Activated CD4-positive, alpha-beta T cell treated with anti-CD3 and anti-CD28 coated beads, Interleukin-2, amount 10 ng/mL, durations not matched to agents 7 days and 5 days (primary cell): ENCODE measurements around the gene CAPZB. TPM values are rescaled to one million over a fixed set of nuclear protein-coding genes. Genes with fewer than 3 reads are reported as not detected.

ENCODE experiments used
- CTCF ChIA-PET: fragments of 350-600 bp; sonication (Branson Sonifier 250); formaldehyde crosslinking; loops from one replicate; lab custom pipeline; 2021; ENCODE audit warnings: antibody characterized with exemption; lab: Charles Lee
- POLR2A ChIA-PET: fragments of 350-600 bp; sonication (Branson Sonifier 250); formaldehyde crosslinking; loops from one replicate; lab custom pipeline; 2021; ENCODE audit warnings: antibody characterized with exemption; lab: Charles Lee
- DNase-seq: peaks from one replicate; pipeline ENCODE4 v3.0.0-alpha.2; 2020
- H3K27ac Mint-ChIP-seq: one replicate; pipeline ENCODE4 v1.8.0; 2021; ENCODE audit warnings: mild to moderate bottlenecking, moderate library complexity, mixed read lengths
- H3K27me3 Mint-ChIP-seq: one replicate; pipeline ENCODE4 v1.8.0; 2021; ENCODE audit warnings: mixed read lengths
- H3K36me3 Mint-ChIP-seq: one replicate; pipeline ENCODE4 v1.8.0; 2021; ENCODE audit warnings: low read depth, mixed read lengths
- H3K4me1 Mint-ChIP-seq: one replicate; pipeline ENCODE4 v1.8.0; 2021; ENCODE audit warnings: mixed read lengths
- H3K4me3 Mint-ChIP-seq: one replicate; pipeline ENCODE4 v1.8.0; 2021; ENCODE audit warnings: mild to moderate bottlenecking, moderate library complexity, mixed read lengths
- H3K9me3 Mint-ChIP-seq: one replicate; pipeline ENCODE4 v1.8.0; 2021; ENCODE audit warnings: mixed read lengths
- total RNA-seq, 2 experiments: library from RNA; stranded (reverse); gene quantifications; one replicate each; pipeline ENCODE4 v1.2.3, GENCODE V29; 2021

Gene CAPZB
- total RNA-seq, 2 experiments from 2014 or later, result 529 to 567 TPM

DNA sequence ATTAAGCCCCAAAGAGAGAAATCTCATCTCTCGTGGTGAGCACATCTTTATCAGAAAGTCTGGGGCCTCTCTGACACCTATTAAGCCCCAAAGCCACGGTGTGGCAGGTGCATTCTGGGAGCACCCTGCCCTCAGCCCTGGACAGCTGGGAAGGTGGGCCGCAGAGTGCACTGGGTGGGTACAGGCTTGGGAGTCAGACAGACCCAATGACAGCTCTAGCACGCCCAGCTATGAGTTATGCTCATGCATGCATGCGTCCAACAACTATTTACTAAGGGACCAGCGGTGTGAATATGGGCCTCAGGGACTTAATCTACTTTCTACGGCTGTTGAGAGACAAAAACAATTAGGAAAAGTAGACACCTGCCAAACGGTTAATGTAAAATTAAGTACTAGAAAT, 126.6 kb downstream of the CAPZB start:
- CTCF ChIA-PET, result interaction anchor here (0.6 to 1.6 kb wide), 3 partner anchors 15 to 46 kb away, joined by 3 read pairs; no protein-coding TSS in a partner anchor
- POLR2A ChIA-PET, result no interaction called here

DNA sequence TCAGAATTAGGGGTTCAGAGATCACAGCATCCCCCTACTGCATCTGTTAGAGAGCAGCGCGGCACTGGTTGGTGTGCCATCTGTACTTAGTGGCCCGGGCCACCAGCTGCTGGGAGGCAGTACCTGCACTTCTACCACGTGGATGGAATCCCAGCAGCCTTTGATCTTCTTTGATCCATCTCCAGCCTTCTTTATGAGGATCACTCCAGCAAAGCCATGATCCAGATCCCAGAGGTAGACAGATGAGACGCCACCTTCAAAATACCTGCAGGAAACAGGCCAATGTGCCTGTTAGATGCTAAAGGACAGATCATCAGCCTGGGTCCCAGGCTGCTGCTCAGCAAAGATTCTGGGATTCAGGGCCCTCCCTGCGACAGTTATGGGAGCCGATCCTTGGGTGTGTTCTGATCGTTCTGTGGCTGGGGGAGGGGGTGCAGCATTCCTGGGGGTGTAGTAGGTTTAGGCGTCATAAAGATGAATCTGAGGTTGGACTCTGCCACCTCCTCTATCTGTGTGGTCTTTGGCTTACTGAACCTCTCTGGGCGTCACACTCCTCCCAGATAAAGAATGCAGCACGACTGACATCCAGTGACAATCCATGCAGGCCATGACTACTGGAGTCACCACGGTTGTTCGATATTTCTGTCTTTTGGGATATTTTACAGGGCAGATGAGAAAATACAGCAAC, 127.9 kb downstream of the CAPZB start:
- DNase-seq, result no peak
- Mint-ChIP-seq H3K27me3 (no peaks in the 10 kb centered on the region), H3K9me3 (no peaks in the 10 kb centered on the region), H3K27ac (no peak overlapping the region), H3K4me3 (no peak overlapping the region), H3K36me3 (peaks cover 25% of the 10 kb centered on the region), H3K4me1 (peaks cover 24% of the 10 kb centered on the region)
- POLR2A ChIA-PET, result no interaction called here
- CTCF ChIA-PET, result no interaction called here

More for the DNA sequence above, 126.6 kb downstream of the CAPZB start:
- peaks cover 34% of the 10 kb centered on the region for H3K4me1 Mint-ChIP-seq
- peaks cover 22% of the 10 kb centered on the region for H3K36me3 Mint-ChIP-seq
- no peak for DNase-seq
- H3K27ac Mint-ChIP-seq, result no peak overlapping the region
- H3K27me3 Mint-ChIP-seq, result no peaks in the 10 kb centered on the region
- H3K9me3 Mint-ChIP-seq, result no peaks in the 10 kb centered on the region
- no peak overlapping the region for H3K4me3 Mint-ChIP-seq

DNA sequence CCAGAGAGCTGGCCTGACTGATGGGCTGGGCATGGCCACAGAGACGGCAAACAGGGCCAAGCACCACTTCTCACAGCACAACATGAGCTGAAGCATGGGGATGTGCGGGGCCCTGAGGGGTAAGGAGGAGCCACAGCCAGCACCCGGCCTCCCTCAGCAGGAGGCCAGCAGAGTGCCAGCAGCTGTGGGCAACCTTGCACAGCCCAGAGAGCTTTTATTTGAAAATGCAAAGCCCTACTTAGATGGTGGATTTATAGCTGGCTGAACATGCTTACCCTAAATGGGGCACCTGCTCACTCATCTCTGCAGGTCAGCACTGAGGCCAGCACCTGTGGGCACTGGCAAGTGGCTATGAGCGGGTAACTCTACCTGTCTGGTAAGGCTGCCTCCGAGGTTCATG, 129.1 kb downstream of the CAPZB start:
- POLR2A ChIA-PET, result no interaction called here
- Mint-ChIP-seq H3K4me3 (no peak overlapping the region), H3K4me1 (peaks cover 21% of the 10 kb centered on the region), H3K9me3 (no peaks in the 10 kb centered on the region), H3K27ac (no peak overlapping the region), H3K27me3 (no peaks in the 10 kb centered on the region), H3K36me3 (peaks cover 32% of the 10 kb centered on the region)
- CTCF ChIA-PET, result interaction anchor here (0.9 to 1.2 kb wide), 2 partner anchors 13 to 14 kb away, joined by 3 read pairs; no protein-coding TSS in a partner anchor
- no peak for DNase-seq

DNA sequence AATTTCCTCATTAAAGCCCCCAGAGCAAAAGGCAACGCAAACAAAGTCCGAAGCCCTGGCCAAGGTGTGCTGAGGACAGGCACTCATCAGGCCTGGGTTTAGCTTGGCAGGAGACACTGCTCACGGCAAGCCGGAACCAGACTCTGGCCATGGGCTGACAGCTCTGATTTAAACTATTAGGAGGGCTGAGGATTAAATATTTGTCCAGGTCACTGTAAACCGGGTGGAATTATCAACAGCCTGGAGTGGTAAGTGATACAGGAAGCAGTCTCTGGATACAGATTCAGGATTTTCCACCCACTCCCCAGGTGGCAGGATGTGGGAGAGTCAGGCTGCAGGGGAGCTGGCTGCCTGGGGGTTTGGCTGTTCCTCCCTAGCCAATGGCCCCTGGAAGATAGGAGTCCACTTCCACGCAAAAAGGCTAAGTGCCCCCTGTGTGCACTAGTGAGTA, 130.8 kb downstream of the CAPZB start:
- ChIA-PET POLR2A (no interaction called here), CTCF (interaction anchor here (1.2 kb wide), 1 partner anchor 246 kb away, joined by 3 read pairs; no protein-coding TSS in a partner anchor)
- Mint-ChIP-seq H3K9me3 (no peaks in the 10 kb centered on the region), H3K4me3 (no peak overlapping the region), H3K27ac (no peak overlapping the region), H3K4me1 (peaks cover 4% of the 10 kb centered on the region), H3K36me3 (peaks cover 33% of the 10 kb centered on the region), H3K27me3 (no peaks in the 10 kb centered on the region)
- no peak for DNase-seq

DNA sequence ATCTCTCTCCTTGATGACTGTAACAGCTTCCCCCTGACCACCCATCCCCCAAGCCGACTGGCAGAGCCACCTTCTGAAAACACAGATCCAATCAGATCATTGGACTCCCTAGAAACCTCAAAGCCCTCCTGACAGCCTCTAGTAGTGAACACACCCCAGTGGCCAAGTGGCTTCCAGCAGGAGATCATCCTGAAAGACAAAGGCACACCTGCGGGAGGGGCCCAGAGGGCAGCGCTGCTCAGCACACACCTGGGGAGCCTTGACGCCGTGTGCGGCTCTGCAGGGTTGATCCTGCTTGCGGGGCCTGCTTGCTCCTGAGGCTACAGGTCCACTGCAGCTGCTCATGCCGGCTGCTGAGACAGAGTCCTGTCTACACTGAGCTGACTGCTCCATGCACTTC, 131.7 kb downstream of the CAPZB start:
- peak overlapping the region; percentile 25 for H3K27ac Mint-ChIP-seq
- POLR2A ChIA-PET, result no interaction called here
- no peaks in the 10 kb centered on the region for H3K9me3 Mint-ChIP-seq
- no peak overlapping the region for H3K4me3 Mint-ChIP-seq
- no peak for DNase-seq
- no peaks in the 10 kb centered on the region for H3K4me1 Mint-ChIP-seq
- peaks cover 35% of the 10 kb centered on the region for H3K36me3 Mint-ChIP-seq
- no peaks in the 10 kb centered on the region for H3K27me3 Mint-ChIP-seq
- CTCF ChIA-PET, result interaction anchor here (0.6 to 1.2 kb wide), 3 partner anchors 15 to 247 kb away, joined by 3 read pairs; no protein-coding TSS in a partner anchor

DNA sequence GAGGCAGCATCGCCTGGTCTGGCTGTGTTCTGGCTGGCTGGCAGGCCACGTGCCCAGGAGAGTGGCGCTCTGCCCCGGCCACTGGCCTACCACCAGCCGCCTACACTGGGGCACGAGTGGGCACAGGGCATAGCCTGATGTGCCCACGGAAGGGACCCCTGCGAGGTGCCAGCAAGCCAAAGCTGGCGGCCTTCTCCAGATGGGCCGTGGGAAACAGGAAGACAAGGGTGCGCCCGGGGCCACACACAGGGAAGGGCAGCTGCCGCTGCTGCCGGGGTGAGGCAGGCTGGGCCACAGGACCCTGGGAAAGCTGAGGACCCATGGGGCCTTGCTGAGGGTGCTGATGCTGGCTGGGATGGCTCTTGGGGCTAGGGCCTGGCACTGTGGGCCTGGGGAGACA, 132.5 kb downstream of the CAPZB start:
- POLR2A ChIA-PET, result no interaction called here
- Mint-ChIP-seq H3K9me3 (no peaks in the 10 kb centered on the region), H3K27me3 (no peaks in the 10 kb centered on the region), H3K4me1 (no peaks in the 10 kb centered on the region), H3K36me3 (peaks cover 35% of the 10 kb centered on the region), H3K4me3 (no peak overlapping the region), H3K27ac (no peak overlapping the region)
- DNase-seq, result no peak
- CTCF ChIA-PET, result interaction anchor here (0.6 kb wide), 1 partner anchor 81 kb away, joined by 3 read pairs; no protein-coding TSS in a partner anchor

DNA sequence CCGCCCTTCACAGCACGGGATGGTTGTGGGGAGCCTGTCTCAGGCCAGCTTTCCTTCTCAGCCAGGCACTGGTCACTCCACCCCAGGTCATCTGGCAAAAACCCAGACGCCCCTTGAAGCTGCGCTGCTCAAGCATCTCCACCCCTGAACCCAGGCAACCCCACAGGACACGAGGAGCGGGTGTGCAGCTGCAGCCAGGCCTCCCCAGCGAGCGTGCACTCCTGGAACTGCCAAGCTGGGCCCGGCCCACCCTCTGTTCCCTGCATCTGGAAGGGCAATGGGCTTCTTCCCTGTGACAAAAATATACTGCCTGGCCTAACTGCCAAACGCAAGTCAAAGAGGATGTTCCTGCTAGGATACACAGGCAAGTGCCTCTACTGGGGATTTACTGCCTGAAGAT, 133.5 kb downstream of the CAPZB start:
- H3K9me3 Mint-ChIP-seq, result no peaks in the 10 kb centered on the region
- H3K27me3 Mint-ChIP-seq, result no peaks in the 10 kb centered on the region
- H3K4me1 Mint-ChIP-seq, result no peaks in the 10 kb centered on the region
- CTCF ChIA-PET, result interaction anchor here (1.0 kb wide), 1 partner anchor 21 kb away, joined by 3 read pairs; no protein-coding TSS in a partner anchor
- POLR2A ChIA-PET, result no interaction called here
- H3K36me3 Mint-ChIP-seq, result peaks cover 33% of the 10 kb centered on the region
- no peak overlapping the region for H3K27ac Mint-ChIP-seq
- DNase-seq, result no peak
- H3K4me3 Mint-ChIP-seq, result no peak overlapping the region

DNA sequence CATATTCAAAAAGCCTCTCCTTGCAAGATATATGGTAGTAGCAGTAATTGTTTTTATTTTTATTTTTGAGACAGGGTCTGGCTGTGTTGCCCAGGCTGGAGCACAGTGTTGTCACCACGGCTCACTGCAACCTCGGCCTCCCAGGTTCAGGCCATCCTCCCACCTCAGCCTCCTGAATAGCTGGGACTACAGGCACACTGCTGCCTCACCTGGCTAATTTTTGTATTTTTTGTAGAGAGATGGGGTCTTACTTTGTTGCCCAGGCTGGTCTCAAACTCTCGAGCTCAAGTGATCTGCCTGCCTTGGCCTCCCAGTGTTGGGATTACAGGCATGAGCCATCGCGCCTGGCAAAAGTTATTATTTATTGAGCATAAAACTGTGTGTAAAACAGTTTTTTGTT, 134.8 kb downstream of the CAPZB start:
- POLR2A ChIA-PET, result interaction anchor here (0.7 kb wide), 1 partner anchor 8 kb away, joined by 10 read pairs; no protein-coding TSS in a partner anchor
- CTCF ChIA-PET, result interaction anchor here (1.0 kb wide), 1 partner anchor 12 kb away, joined by 4 read pairs; no protein-coding TSS in a partner anchor
- Mint-ChIP-seq H3K27me3 (no peaks in the 10 kb centered on the region), H3K27ac (no peak overlapping the region), H3K4me1 (no peaks in the 10 kb centered on the region), H3K36me3 (peaks cover 27% of the 10 kb centered on the region), H3K4me3 (no peak overlapping the region), H3K9me3 (no peaks in the 10 kb centered on the region)
- no peak for DNase-seq

DNA sequence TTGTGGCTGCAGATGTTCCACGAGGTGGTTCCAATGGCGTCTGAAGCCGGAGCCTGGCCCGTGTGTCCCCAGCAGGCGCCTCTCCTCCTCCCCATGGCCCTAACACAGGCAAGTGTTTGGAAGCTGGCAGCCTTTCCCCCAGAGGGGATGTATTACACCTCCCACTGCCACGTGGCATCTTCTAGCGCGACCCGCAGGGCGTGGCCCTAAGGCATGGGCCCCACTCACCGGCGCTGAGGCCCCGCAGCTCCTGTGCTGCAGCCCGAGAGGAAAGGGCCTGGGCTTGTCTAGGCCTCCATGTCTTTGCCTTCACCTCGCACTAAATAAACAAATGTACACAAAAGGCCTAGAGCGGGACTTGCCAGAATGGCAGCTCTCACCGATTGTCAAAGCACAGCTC, 135.3 kb downstream of the CAPZB start:
- no peaks in the 10 kb centered on the region for H3K9me3 Mint-ChIP-seq

DNA sequence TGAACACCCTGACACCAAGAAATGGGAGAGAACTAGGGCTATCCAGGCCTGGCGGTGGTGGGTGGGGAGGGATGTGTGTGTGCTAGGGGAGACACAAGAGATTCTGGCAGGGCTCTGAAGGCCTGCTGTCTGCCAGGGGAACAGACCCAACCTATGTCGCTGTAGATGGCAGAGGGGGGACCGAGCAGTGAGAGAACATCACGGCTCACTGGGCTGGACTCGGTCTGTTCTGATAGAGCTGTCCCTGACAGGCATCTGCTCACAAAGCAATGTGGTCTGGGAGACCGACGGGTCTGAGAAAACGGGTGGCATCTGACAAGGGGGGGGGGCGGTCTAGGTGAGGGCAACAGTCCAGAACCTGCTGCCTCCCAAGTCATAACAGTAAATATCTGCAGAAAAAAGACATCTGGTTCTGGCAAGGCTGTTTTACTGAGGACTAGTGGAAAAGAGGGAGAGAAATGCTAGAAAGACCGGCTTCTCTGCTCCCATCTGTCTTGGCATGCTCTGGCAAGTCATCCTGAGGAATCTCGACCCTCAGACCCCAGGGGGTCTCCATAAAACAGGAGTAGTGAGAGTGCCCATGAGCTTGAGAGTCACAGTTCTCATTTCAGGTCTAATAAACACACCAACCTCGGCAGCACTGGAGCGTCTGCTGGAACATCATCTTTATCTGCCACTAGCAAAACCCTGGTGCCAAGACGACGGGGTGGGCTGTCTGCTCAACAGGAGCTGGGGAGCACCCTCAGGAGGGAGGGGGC, 136.7 kb downstream of the CAPZB start:
- Mint-ChIP-seq H3K4me1 (no peaks in the 10 kb centered on the region), H3K27me3 (no peaks in the 10 kb centered on the region), H3K36me3 (peaks cover 24% of the 10 kb centered on the region), H3K4me3 (no peak overlapping the region), H3K9me3 (no peaks in the 10 kb centered on the region), H3K27ac (no peak overlapping the region)
- no peak for DNase-seq
- ChIA-PET CTCF (interaction anchor here (0.7 kb wide), 1 partner anchor 247 kb away, joined by 3 read pairs; no protein-coding TSS in a partner anchor), POLR2A (interaction anchor here (0.6 kb wide), 1 partner anchor 27 kb away, joined by 3 read pairs; no protein-coding TSS in a partner anchor)

More for the DNA sequence above, 135.3 kb downstream of the CAPZB start:
- ChIA-PET POLR2A (no interaction called here), CTCF (interaction anchor here (0.5 kb wide), 1 partner anchor 331 kb away, joined by 3 read pairs; no protein-coding TSS in a partner anchor)
- Mint-ChIP-seq H3K4me3 (no peak overlapping the region), H3K27me3 (no peaks in the 10 kb centered on the region), H3K27ac (no peak overlapping the region), H3K36me3 (peaks cover 25% of the 10 kb centered on the region), H3K4me1 (no peaks in the 10 kb centered on the region)
- no peak for DNase-seq

DNA sequence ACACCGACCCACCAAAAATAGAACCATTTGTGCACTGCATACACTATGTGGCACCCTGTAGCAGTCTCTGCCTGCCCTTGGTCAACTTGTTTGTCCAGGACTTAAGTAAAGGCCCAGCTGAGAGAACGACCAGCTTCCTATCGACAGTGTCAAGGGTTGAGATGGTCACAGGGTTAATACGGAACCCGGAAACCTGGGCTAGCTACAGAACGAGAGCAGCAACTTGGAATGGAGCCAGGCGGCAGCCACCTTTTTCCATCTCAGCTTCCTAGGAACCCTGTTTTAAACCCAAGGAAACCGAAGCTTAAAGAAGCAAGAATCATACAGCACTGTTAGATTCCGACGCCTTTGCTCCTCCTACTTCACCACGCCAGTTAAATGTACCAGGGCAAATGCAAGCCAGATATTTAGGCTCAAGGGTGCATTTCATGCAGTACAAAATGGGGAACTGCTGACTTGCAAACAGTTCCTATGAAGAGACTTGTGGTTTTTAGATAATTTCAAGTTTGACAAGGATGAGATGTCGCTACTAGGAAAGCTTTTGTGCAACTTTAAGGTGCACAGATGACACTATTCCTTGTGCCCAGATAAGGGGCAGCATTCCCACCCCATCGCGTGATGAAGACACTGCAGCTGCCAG, 137.7 kb downstream of the CAPZB start:
- Mint-ChIP-seq H3K4me3 (no peak overlapping the region), H3K9me3 (no peaks in the 10 kb centered on the region), H3K27me3 (no peaks in the 10 kb centered on the region), H3K4me1 (no peaks in the 10 kb centered on the region), H3K36me3 (peaks cover 20% of the 10 kb centered on the region), H3K27ac (no peak overlapping the region)
- CTCF ChIA-PET, result interaction anchor here (0.6 to 0.9 kb wide), 3 partner anchors 299 to 321 kb away, joined by 3 to 4 read pairs (median 3); no protein-coding TSS in a partner anchor
- POLR2A ChIA-PET, result no interaction called here
- DNase-seq, result no peak

DNA sequence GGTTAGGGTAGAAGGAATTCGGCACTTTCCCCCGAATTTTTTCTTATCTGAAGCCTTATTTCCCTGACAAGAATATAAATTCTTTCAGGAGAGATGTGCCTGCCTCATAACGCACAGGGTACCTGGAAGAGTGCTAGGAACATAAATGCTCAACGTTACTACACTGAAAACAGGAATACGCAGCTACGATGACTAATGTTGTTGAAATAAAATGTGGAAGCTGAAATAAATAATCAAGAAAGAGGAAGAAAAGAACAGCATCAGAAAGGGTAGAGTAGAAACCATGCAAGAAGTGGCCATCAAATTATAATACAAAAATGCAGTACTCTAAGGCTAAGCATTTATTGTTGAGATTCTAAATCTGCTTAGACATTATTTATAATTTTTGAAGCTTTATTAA, 139.3 kb downstream of the CAPZB start:
- Mint-ChIP-seq H3K4me3 (no peak overlapping the region), H3K4me1 (peaks cover 4% of the 10 kb centered on the region), H3K27me3 (no peaks in the 10 kb centered on the region), H3K27ac (no peak overlapping the region), H3K36me3 (peaks cover 24% of the 10 kb centered on the region), H3K9me3 (no peaks in the 10 kb centered on the region)
- POLR2A ChIA-PET, result no interaction called here
- DNase-seq, result no peak
- CTCF ChIA-PET, result no interaction called here
